ENCODE measurements around the gene ST8SIA6. TPM values are rescaled to one million over a fixed set of nuclear protein-coding genes. Genes with fewer than 3 reads are reported as not detected.

ST8SIA6 gene
- total RNA-seq, 1 donor from 2014 or later, result 0.13 TPM

GRCh38 chr10:17385066-17385465 is 69.3 kb downstream of the ST8SIA6 start:
- H3K4me1 Mint-ChIP-seq, result no peaks in the 10 kb centered on the region
- DNase-seq (no peak), ATAC-seq (ENCODE audit: low read depth) (no peak)
- no peak overlapping the region for H3K4me3 Mint-ChIP-seq
- H3K27ac Mint-ChIP-seq, result no peak overlapping the region
- TF ChIP-seq CTCF (IDR thresholded peaks at IDR 0.05), result no peak
- no peaks in the 10 kb centered on the region for H3K36me3 Mint-ChIP-seq (ENCODE audit: low read depth)
- H3K27me3 Mint-ChIP-seq, result no peaks in the 10 kb centered on the region
- ChIA-PET POLR2A (no interaction called here), CTCF (no interaction called here)
- intact Hi-C loops (cut with micrococcal nuclease), result no loop called here
- no peaks in the 10 kb centered on the region for H3K9me3 Mint-ChIP-seq

- H3K9me3 Mint-ChIP-seq, result no peaks in the 10 kb centered on the region
- DNase-seq (no peak), ATAC-seq (ENCODE audit: low read depth) (no peak)
- no peak overlapping the region for H3K27ac Mint-ChIP-seq
- no peaks in the 10 kb centered on the region for H3K36me3 Mint-ChIP-seq (ENCODE audit: low read depth)
- ChIA-PET POLR2A (interaction anchor here (0.6 kb wide), 1 partner anchor 177 kb away, joined by 3 read pairs; no protein-coding TSS in a partner anchor), CTCF (no interaction called here)
- H3K4me1 Mint-ChIP-seq, result no peaks in the 10 kb centered on the region
- intact Hi-C loops (cut with micrococcal nuclease), result no loop called here
- H3K4me3 Mint-ChIP-seq, result no peak overlapping the region
- no peaks in the 10 kb centered on the region for H3K27me3 Mint-ChIP-seq
- TF ChIP-seq CTCF (IDR thresholded peaks at IDR 0.05), result no peak
These were observed 70.4 kb downstream of the ST8SIA6 start for GRCh38 chr10:17383801-17384555.

- DNase-seq, result no peak
- peaks cover 3% of the 10 kb centered on the region for H3K9me3 Mint-ChIP-seq
- peaks cover 2% of the 10 kb centered on the region for H3K27me3 Mint-ChIP-seq
- POLR2A ChIA-PET, result no interaction called here
- CTCF ChIA-PET, result no interaction called here
- no peak overlapping the region for H3K4me3 Mint-ChIP-seq
- no peak overlapping the region for H3K27ac Mint-ChIP-seq
- no peak for TF ChIP-seq CTCF (IDR thresholded peaks at IDR 0.05)
- H3K4me1 Mint-ChIP-seq, result no peaks in the 10 kb centered on the region
- H3K36me3 Mint-ChIP-seq (ENCODE audit: low read depth), result no peaks in the 10 kb centered on the region
- intact Hi-C loops (cut with micrococcal nuclease), result no loop called here
- ATAC-seq (ENCODE audit: low read depth), result no peak
These were observed 72.8 kb downstream of the ST8SIA6 start for GRCh38 chr10:17381502-17382142.

GRCh38 chr10:17380888-17381287 is 73.5 kb downstream of the ST8SIA6 start:
- ATAC-seq (ENCODE audit: low read depth), result no peak

More at GRCh38 chr10:17380888-17381287, 73.5 kb downstream of the ST8SIA6 start:
- peaks cover 3% of the 10 kb centered on the region for H3K9me3 Mint-ChIP-seq
- intact Hi-C loops (cut with micrococcal nuclease), result no loop called here
- POLR2A ChIA-PET, result no interaction called here
- H3K4me3 Mint-ChIP-seq, result no peak overlapping the region
- CTCF ChIA-PET, result no interaction called here
- H3K27ac Mint-ChIP-seq, result no peak overlapping the region
- H3K27me3 Mint-ChIP-seq, result peaks cover 5% of the 10 kb centered on the region
- no peaks in the 10 kb centered on the region for H3K36me3 Mint-ChIP-seq (ENCODE audit: low read depth)
- DNase-seq, result no peak
- no peak for TF ChIP-seq CTCF (IDR thresholded peaks at IDR 0.05)
- H3K4me1 Mint-ChIP-seq, result no peaks in the 10 kb centered on the region

All from activated B cell treated with CpG ODN at 0.5 μM for 24 hours (primary cell).